HepG2 (cell line): ENCODE results near the gene CKLF. TPM values are rescaled to one million over a fixed set of nuclear protein-coding genes. Genes with fewer than 3 reads are reported as not detected.

Experiments
- AGO1 ChIP-seq: fragments of 200-400 bp; formaldehyde crosslinking; IDR thresholded peaks from 2 replicates; pipeline ENCODE4 v1.6.1; 2017; ENCODE audit warnings: mild to moderate bottlenecking, low read depth, low read length, moderate library complexity; ENCODE audit not compliant: poor library complexity, severe bottlenecking
- CCAR2 ChIP-seq: fragments of 200-400 bp; formaldehyde crosslinking; optimal IDR thresholded peaks from 2 replicates; pipeline ENCODE3; 2018; ENCODE audit warnings: low read depth, mild to moderate bottlenecking, low read length, moderate library complexity
- FLYWCH1 ChIP-seq: sonication (generic); formaldehyde crosslinking; IDR thresholded peaks from 2 replicates; pipeline ENCODE4 v1.8.1; 2023; ENCODE audit warnings: mild to moderate bottlenecking, missing genetic modification reagents
- RCOR2 ChIP-seq: IDR thresholded peaks from 2 replicates; pipeline ENCODE4 v1.6.1; 2016; ENCODE audit warnings: missing biosample characterization, missing genetic modification reagents
- ZNF329 ChIP-seq: sonication (generic); formaldehyde crosslinking; IDR thresholded peaks from 2 replicates; pipeline ENCODE4 v1.9.0; 2021; ENCODE audit warnings: low read depth, mild to moderate bottlenecking, missing genetic modification reagents
- ZNF724P ChIP-seq: sonication (generic); formaldehyde crosslinking; IDR thresholded peaks from 2 replicates; pipeline ENCODE4 v1.8.0; 2022; ENCODE audit warnings: missing genetic modification reagents, borderline replicate concordance
- polyA plus RNA-seq, 8 experiments: library from polyadenylated mRNA; depleted of rRNA in 3 of 8; stranded (reverse) in 7 of 8; unstranded in 1 of 8; fragments of >200 nt; fragmentation: Illumina TruSeq in 4 of 8; extraction: Trizol in 4 of 8; gene quantifications; 2 replicates each; pipeline versions ENCODE4 v1.2.1 to v1.2.3, GENCODE V29; 2011 to 2016; ENCODE audit warnings: low read depth in 4 of 8, missing spikeins in 1 of 8, mixed read lengths in 1 of 8; ENCODE audit not compliant: insufficient read depth in 1 of 8
- total RNA-seq, 5 experiments: library from RNA; depleted of rRNA; stranded (reverse); fragments of >200 nt; fragmentation: Illumina TruSeq; extraction: Trizol; gene quantifications; 2 replicates each; pipeline ENCODE4 v1.2.3, GENCODE V29; 2016; ENCODE audit warnings: low read depth in 1 of 5
- TF ChIP-seq, protein P1 (sequence below): sonication (generic); formaldehyde crosslinking; IDR thresholded peaks from 2 replicates; pipeline ENCODE4 v1.5.1; 2020; ENCODE audit warnings: missing genetic modification reagents, mild to moderate bottlenecking, borderline replicate concordance
- TF ChIP-seq, protein P2 (sequence below): sonication (generic); formaldehyde crosslinking; IDR thresholded peaks from 2 replicates; pipeline ENCODE4 v1.8.1; 2023; ENCODE audit warnings: mild to moderate bottlenecking, missing genetic modification reagents
- TF ChIP-seq, protein P3 (sequence below): sonication (generic); formaldehyde crosslinking; IDR thresholded peaks from 2 replicates; pipeline ENCODE4 v1.8.1; 2023; ENCODE audit warnings: mild to moderate bottlenecking, moderate library complexity, missing genetic modification reagents
- TF ChIP-seq, protein P4 (sequence below): sonication (generic); formaldehyde crosslinking; IDR thresholded peaks from 2 replicates; pipeline ENCODE4 v1.8.1; 2023; ENCODE audit warnings: missing genetic modification reagents, mild to moderate bottlenecking, borderline replicate concordance
- TF ChIP-seq, protein P5 (sequence below): sonication (generic); formaldehyde crosslinking; IDR thresholded peaks from 2 replicates; pipeline ENCODE4 v1.8.1; 2022; ENCODE audit warnings: low read depth, mild to moderate bottlenecking, missing genetic modification reagents
- TF ChIP-seq, protein P6 (sequence below): sonication (generic); formaldehyde crosslinking; IDR thresholded peaks from 2 replicates; pipeline ENCODE4 v1.4.0; 2020; ENCODE audit warnings: missing genetic modification reagents; ENCODE audit errors: not compliant biosample characterization
- TF ChIP-seq, protein P7 (sequence below): sonication (generic); formaldehyde crosslinking; IDR thresholded peaks from 2 replicates; pipeline ENCODE4 v1.5.1; 2020; ENCODE audit warnings: mild to moderate bottlenecking, missing genetic modification reagents

Gene CKLF
- total and polyA plus RNA-seq, 2 of the 13 experiments (the other 11 are each of a cell fraction or from before 2014, with no cell fraction given): 120 to 167 TPM

DNA sequence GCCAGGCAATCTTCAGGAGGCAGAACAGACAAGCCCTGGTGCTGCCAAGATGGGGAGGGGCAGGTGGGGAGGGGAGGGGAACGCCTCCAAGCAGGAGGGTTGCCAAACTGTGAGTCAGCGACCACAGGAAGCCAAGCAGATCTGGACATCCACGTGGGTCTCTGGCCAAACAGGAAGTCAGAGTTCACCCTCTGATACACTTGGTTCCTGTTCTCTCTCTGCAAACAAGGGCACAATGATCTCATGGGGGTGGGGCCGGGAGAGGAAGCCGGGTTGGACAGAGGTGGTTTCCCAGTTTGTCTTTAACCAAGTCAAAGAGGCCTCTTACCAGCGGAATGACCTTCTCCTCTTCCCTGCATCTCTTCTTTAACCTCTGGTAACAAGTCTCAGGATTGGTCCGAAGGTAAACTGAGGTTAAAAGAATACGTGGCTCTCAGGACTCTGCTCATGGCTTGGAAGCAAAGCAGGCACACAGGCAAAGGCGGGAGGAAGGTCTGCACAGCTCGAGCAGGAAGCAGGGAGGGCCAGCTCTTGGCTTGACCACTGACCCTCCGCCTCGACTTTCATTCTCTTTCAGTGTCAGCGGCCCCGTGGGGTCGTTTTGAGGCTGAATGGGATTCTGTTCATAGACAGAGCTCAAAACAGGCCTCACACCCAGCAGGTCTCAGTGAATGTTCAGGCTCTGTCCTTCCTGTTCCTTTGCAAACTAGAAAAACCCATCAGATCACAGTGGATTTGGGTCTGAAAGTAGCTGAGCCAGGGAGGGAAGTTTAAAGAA lies 35.4 kb upstream of the CKLF start (continued):
- TF ChIP-seq, protein P1, sequence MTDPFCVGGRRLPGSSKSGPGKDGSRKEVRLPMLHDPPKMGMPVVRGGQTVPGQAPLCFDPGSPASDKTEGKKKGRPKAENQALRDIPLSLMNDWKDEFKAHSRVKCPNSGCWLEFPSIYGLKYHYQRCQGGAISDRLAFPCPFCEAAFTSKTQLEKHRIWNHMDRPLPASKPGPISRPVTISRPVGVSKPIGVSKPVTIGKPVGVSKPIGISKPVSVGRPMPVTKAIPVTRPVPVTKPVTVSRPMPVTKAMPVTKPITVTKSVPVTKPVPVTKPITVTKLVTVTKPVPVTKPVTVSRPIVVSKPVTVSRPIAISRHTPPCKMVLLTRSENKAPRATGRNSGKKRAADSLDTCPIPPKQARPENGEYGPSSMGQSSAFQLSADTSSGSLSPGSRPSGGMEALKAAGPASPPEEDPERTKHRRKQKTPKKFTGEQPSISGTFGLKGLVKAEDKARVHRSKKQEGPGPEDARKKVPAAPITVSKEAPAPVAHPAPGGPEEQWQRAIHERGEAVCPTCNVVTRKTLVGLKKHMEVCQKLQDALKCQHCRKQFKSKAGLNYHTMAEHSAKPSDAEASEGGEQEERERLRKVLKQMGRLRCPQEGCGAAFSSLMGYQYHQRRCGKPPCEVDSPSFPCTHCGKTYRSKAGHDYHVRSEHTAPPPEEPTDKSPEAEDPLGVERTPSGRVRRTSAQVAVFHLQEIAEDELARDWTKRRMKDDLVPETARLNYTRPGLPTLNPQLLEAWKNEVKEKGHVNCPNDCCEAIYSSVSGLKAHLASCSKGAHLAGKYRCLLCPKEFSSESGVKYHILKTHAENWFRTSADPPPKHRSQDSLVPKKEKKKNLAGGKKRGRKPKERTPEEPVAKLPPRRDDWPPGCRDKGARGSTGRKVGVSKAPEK (CRISPR knock-in tag): 0 out of 2 replicates have a peak, but pooled peaks have one; percentile 34
- no peak for TF ChIP-seq AGO1
- TF ChIP-seq, protein P2, sequence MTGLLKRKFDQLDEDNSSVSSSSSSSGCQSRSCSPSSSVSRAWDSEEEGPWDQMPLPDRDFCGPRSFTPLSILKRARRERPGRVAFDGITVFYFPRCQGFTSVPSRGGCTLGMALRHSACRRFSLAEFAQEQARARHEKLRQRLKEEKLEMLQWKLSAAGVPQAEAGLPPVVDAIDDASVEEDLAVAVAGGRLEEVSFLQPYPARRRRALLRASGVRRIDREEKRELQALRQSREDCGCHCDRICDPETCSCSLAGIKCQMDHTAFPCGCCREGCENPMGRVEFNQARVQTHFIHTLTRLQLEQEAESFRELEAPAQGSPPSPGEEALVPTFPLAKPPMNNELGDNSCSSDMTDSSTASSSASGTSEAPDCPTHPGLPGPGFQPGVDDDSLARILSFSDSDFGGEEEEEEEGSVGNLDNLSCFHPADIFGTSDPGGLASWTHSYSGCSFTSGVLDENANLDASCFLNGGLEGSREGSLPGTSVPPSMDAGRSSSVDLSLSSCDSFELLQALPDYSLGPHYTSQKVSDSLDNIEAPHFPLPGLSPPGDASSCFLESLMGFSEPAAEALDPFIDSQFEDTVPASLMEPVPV (CRISPR knock-in tag): peak; percentile 77; the same call in 1 of the 2 replicates
- TF ChIP-seq, protein P3, sequence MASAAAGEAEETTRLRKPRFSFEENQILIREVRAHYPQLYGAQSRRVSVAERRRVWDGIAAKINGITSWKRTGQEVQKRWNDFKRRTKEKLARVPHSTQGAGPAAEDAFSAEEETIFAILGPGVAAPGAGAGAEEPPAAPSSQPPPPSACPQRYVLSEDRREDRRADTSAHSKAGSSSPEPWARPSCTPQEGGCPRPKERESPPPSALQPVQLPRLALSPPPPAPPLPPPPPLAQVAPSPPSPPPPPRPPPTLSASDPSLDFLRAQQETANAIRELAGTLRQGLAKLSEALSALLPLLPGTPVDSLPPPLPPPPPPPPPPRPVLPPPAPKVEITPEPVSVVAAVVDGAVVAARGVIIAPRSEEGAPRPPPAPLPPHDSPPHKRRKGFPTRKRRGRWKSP: no peak; the same call in 1 of the 2 replicates
- TF ChIP-seq, protein P4, sequence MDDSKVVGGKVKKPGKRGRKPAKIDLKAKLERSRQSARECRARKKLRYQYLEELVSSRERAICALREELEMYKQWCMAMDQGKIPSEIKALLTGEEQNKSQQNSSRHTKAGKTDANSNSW (CRISPR knock-in tag): no peak
- TF ChIP-seq ZNF329 (CRISPR knock-in tag): peak; percentile 22; the same call in 1 of the 2 replicates
- TF ChIP-seq, protein P5, sequence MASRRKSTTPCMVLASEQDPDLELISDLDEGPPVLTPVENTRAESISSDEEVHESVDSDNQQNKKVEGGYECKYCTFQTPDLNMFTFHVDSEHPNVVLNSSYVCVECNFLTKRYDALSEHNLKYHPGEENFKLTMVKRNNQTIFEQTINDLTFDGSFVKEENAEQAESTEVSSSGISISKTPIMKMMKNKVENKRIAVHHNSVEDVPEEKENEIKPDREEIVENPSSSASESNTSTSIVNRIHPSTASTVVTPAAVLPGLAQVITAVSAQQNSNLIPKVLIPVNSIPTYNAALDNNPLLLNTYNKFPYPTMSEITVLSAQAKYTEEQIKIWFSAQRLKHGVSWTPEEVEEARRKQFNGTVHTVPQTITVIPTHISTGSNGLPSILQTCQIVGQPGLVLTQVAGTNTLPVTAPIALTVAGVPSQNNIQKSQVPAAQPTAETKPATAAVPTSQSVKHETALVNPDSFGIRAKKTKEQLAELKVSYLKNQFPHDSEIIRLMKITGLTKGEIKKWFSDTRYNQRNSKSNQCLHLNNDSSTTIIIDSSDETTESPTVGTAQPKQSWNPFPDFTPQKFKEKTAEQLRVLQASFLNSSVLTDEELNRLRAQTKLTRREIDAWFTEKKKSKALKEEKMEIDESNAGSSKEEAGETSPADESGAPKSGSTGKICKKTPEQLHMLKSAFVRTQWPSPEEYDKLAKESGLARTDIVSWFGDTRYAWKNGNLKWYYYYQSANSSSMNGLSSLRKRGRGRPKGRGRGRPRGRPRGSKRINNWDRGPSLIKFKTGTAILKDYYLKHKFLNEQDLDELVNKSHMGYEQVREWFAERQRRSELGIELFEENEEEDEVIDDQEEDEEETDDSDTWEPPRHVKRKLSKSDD: no peak
- TF ChIP-seq, protein P6, sequence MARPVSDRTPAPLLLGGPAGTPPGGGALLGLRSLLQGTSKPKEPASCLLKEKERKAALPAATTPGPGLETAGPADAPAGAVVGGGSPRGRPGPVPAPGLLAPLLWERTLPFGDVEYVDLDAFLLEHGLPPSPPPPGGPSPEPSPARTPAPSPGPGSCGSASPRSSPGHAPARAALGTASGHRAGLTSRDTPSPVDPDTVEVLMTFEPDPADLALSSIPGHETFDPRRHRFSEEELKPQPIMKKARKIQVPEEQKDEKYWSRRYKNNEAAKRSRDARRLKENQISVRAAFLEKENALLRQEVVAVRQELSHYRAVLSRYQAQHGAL: no peak
- peak; percentile 79 for TF ChIP-seq ZNF724P
- TF ChIP-seq CCAR2: no peak
- TF ChIP-seq FLYWCH1 (CRISPR knock-in tag): 0 out of 2 replicates have a peak, but pooled peaks have one; percentile 23
- TF ChIP-seq, protein P7, sequence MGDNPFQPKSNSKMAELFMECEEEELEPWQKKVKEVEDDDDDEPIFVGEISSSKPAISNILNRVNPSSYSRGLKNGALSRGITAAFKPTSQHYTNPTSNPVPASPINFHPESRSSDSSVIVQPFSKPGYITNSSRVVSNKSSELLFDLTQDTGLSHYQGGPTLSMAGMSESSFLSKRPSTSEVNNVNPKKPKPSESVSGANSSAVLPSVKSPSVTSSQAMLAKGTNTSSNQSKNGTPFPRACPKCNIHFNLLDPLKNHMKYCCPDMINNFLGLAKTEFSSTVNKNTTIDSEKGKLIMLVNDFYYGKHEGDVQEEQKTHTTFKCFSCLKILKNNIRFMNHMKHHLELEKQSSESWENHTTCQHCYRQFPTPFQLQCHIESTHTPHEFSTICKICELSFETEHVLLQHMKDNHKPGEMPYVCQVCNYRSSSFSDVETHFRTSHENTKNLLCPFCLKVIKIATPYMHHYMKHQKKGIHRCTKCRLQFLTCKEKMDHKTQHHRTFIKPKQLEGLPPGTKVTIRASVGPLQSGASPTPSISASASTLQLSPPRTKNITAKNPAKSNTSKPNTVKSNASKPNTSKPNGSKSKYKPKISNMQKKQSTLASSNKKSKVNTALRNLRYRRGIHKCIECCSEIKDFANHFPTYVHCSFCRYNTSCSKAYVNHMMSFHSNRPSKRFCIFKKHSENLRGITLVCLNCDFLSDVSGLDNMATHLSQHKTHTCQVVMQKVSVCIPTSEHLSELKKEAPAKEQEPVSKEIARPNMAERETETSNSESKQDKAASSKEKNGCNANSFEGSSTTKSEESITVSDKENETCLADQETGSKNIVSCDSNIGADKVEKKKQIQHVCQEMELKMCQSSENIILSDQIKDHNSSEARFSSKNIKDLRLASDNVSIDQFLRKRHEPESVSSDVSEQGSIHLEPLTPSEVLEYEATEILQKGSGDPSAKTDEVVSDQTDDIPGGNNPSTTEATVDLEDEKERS (CRISPR knock-in tag): no peak; the same call in 1 of the 2 replicates
- TF ChIP-seq RCOR2 (CRISPR knock-in tag): peak; percentile 56
